ENCODE measurements around the gene OGDH.

DNA sequence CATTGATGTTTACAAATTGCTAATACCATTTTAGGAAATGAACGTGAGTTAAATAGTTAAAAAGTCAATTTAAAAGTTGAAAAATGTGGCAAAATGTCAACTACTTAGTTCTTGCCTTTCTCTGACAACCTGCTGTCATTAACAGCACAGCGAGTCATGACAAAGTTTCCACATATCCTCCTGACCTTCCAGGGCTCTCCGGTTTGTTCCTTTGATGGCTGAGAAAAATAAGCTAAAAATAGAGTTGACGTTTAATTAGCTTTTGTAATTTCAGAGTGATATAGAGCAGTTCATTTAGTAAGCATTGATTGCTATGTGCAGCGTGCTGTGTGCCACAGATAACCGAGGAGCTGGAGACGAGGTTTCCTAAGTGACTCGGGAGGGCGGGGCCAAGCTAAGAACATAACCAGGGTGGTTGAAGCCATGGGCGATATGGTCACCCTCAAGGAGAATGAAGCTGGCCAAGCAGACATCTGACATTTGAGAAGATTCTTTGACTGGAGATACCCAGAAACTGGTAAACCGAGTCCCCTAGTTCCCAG is 47.9 kb downstream of the OGDH start:
- TF ChIP-seq, protein P1, sequence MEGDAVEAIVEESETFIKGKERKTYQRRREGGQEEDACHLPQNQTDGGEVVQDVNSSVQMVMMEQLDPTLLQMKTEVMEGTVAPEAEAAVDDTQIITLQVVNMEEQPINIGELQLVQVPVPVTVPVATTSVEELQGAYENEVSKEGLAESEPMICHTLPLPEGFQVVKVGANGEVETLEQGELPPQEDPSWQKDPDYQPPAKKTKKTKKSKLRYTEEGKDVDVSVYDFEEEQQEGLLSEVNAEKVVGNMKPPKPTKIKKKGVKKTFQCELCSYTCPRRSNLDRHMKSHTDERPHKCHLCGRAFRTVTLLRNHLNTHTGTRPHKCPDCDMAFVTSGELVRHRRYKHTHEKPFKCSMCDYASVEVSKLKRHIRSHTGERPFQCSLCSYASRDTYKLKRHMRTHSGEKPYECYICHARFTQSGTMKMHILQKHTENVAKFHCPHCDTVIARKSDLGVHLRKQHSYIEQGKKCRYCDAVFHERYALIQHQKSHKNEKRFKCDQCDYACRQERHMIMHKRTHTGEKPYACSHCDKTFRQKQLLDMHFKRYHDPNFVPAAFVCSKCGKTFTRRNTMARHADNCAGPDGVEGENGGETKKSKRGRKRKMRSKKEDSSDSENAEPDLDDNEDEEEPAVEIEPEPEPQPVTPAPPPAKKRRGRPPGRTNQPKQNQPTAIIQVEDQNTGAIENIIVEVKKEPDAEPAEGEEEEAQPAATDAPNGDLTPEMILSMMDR (IDR thresholded peaks at IDR 0.05), result no peak
- no peak for TF ChIP-seq POLR2A (IDR thresholded peaks at IDR 0.05)
